RPMI7951 (cell line): Measurements from ENCODE around the gene NPC1L1. TPM values are rescaled to one million over a fixed set of nuclear protein-coding genes. Genes with fewer than 3 reads are reported as not detected.

ENCODE experiments used
- DNase-seq: peaks from one replicate; pipeline ENCODE4 v3.0.0-alpha.2; 2012; ENCODE audit warnings: low read depth
- total RNA-seq: library from RNA; depleted of rRNA; stranded (reverse); fragments of >200 nt; shearing (Covaris generic); gene quantifications from 2 replicates; pipeline ENCODE4 v1.2.3, GENCODE V29; 2014; rRNA removed

NPC1L1 gene, protein sequence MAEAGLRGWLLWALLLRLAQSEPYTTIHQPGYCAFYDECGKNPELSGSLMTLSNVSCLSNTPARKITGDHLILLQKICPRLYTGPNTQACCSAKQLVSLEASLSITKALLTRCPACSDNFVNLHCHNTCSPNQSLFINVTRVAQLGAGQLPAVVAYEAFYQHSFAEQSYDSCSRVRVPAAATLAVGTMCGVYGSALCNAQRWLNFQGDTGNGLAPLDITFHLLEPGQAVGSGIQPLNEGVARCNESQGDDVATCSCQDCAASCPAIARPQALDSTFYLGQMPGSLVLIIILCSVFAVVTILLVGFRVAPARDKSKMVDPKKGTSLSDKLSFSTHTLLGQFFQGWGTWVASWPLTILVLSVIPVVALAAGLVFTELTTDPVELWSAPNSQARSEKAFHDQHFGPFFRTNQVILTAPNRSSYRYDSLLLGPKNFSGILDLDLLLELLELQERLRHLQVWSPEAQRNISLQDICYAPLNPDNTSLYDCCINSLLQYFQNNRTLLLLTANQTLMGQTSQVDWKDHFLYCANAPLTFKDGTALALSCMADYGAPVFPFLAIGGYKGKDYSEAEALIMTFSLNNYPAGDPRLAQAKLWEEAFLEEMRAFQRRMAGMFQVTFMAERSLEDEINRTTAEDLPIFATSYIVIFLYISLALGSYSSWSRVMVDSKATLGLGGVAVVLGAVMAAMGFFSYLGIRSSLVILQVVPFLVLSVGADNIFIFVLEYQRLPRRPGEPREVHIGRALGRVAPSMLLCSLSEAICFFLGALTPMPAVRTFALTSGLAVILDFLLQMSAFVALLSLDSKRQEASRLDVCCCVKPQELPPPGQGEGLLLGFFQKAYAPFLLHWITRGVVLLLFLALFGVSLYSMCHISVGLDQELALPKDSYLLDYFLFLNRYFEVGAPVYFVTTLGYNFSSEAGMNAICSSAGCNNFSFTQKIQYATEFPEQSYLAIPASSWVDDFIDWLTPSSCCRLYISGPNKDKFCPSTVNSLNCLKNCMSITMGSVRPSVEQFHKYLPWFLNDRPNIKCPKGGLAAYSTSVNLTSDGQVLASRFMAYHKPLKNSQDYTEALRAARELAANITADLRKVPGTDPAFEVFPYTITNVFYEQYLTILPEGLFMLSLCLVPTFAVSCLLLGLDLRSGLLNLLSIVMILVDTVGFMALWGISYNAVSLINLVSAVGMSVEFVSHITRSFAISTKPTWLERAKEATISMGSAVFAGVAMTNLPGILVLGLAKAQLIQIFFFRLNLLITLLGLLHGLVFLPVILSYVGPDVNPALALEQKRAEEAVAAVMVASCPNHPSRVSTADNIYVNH (N-terminal part only)
- total RNA-seq = not detected in 2 replicates

DNA sequence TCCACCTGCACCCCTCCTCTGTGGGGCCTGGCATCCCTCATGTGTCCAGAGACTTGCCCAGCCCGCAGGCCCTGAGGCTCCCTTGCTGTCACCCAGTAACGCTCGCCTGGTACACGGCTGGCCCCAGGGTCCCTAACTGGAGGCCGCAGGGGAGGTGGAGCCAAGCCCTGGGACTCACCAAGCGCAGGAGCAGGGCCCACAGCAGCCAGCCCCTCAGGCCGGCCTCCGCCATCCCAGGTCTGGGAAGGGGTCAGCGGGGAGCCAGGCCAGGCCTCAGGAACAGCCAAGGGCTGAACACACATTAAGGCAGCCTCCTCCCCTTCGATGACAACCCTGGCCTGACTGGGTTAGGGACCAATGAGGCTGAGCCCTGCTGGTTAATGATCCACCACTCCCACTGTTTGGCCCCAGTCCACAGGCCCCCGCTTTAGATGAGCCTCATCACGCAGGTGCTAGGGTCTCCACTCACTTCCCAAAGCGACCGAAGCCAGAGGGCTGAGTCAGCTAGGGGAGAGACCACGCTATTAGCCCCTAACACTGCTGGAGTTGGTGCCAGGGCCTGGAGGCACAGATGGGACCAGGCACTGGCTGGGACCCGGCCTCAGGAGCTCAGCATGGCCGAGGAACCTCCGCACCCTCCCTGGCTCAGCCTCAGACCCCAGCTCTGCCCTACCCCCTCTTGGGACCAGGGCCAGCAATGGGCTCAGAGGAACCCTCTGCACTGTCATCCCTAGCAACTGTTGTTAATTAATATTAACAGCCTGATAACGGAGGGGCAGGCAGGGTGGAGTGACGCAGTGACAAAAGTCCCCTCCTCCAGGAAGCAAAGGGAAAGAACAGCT, at the start of gene NPC1L1:
Gene NPC1L1, minus strand, starts transcription at position 303 of the 842 bp plus-strand sequence. Its CDS starts 71 bp downstream, at position 232.
- no peak for DNase-seq

DNA sequence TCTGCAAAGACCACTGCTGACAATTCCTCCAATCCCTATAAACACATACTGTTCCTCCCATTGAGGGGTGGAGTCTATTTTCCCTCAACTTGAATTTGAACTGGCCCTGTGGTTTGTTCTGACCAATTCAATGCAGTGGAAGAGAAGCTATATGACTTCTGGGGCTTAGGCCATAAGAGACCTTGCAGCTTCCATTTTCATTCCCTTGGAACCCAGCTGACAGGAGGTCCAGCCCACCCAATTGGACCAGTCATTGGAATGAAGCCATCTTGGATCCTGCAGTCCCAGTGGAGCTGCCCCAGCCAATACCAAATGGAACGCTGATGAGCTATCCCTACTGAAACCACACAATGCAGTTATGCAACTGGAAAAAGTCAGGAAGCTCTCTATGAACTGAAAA, 49.8 kb upstream of the NPC1L1 start:
- DNase-seq = peak; percentile 46

DNA sequence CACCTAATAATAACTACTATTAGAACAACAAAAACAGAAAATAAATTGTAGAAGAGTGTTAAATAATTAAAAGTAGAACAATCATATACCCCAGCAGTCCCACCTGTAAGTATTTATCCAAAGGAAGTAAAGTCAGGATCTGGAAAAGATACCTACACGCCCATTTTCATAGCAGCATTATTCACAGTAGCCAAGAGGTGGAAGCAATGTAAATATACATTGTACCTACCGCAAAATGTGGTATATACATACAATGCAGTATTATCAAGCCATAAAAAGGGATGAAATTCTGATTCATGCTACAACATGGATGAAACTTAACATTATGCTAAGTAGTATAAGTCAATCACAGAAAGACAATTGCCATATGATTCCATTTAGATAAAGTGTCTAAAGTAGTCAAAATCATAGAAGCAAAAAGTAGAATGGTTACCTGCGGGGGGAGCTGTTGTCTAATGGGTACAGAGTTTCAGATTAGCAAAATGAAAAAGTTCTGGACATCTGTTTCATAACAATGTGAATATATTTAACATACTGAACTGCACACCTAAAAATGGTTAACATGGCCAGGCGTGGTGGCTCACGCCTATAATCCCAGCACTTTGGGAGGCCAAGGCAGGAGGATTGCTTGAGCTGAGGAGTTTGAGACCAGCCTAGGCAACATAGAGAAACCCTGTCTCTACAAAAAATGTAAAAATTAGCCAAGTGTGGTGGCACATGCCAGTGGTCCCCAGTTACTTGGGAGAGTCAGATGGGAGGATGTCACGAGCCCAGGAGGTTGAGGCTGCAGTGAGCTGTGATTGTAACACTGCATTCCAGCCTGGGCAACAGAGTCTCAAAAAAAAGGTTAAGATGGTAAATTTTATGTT, 46.9 kb upstream of the NPC1L1 start:
- peak; percentile 73 for DNase-seq

GRCh38 chr7:44583146-44583865, 42.2 kb upstream of the NPC1L1 start:
- DNase-seq = no peak

DNA sequence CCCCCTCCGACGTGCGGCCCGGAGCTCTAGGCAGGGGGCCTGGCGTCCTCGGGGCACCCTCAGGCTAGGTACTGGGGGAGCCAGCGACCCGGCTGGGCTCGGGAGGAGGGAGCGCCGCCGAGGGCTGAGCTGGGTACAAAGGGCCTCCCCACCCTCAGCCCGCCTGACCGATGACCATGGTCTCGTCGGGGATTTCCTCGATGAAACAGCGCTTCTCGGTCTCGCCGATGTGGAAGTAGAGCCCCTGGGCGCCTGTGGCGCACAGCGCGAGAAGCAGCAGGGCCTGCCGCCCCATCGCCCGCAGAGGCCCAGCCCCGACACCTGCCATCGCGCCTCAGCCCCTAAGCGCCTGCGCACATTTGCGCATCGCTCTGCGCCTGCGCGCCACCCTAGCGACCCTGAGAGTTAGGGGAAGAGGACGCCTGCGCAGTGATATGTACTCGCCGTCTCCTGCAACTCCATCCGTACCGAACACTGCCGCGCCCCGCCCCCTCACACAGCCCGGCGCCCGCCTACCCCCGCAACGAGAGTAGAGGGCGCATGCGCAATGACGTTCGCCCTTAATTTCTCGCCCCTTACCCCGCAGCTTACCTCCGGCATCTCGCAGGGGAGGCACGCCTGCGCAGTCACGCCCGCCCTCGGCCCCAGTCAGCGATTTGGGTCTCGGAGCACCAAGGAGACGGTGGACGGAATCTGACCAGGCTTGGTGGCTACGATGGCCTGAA, 40.9 kb upstream of the NPC1L1 start, which contains the start of gene TMED4:
Gene TMED4, minus strand, starts transcription at position 353 of the 725 bp plus-strand sequence. Its CDS starts 25 bp downstream, at position 328.
- peak; percentile 98 for DNase-seq

DNA sequence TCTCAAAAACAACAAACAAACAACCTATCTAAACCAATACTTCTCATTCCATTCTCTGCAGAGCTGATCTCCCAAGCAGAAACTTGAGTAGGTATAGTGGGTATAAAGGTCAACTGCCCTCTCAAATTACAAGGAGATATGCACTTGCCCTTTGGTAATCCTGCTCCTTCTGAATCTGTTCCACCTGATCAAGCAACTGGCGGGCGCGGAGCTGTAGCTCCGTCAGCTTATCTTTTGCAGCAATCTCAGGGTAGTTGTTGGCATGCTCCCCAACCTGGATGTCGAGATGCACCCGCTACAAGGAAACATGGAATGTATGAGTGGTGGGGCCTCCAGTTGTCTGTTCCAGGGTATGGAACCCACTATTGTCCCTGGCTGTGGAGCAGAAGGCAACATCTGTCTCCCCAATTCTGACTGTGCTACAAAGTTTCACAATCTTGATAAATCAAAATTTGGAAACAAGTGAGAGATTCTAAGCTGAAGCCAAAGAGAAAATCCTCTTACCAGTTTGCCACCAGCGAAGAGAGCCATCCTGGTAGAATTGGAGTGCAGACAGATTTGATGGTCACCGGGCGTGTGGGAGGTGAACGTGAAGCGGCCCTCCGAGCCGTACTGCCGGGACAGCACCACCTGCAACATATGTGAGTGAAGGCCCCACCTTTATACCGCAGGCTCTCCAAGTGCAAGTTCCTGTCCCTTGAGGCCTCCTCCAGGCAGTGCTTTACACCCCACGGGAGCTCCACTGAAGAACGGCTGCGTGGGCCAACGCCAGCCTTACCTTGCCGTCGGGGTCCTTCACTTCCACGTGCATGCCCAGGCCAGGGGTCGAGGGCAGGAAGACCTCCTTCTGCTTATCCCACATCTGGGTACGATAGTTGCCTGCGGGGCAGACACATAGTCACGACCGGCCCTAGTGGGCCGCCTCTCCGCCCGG, 40.1 kb upstream of the NPC1L1 start:
- DNase-seq = no peak

GRCh38 chr7:44576228-44576627, 35.1 kb upstream of the NPC1L1 start:
- no peak for DNase-seq

GRCh38 chr7:44575054-44575453, 33.9 kb upstream of the NPC1L1 start:
- no peak for DNase-seq

GRCh38 chr7:44574287-44574872, 33.2 kb upstream of the NPC1L1 start:
- no peak for DNase-seq

DNA sequence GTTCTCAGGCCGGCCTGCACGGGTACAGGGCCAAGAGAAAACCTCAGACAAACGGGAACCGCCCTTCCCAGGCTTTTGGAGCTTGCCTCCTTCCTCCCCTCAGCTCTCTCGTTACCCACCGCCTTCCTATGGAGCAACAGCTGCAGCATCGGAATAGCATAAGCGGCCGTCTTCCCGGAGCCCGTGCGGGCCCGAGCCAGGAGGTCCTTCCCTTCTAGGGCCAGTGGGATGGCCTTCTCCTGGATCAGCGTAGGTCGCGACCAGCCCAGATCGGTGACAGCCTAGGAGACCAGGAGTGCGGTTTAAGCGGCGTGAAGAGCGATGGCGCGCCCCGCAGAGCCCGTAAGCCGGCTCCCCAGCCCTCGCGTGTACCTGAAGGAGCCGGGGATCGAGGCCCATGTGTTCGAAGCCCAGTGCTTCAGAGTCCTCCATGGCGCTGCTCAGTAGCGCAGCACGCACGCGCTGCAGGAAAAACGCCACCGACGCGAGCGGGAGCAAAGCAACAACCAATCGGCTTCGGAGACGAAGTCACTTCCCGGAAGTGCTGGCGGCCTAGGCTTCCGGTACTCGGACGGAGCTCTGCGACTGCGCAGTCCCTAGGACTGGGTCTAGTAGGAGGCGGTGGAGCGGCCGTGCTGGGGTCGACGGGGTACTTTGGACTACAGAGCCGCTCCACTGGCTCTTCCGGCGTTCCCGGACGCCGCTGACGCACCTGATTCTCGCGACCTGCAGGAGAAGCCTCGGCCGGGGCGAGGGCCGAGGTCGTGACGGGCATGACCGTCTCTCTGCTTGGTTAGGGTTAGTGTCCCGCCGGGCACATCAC, 32.5 kb upstream of the NPC1L1 start, which contains the start of gene DDX56:
Gene DDX56, minus strand, starts transcription at position 445 of the 823 bp plus-strand sequence. Its CDS starts 13 bp downstream, at position 432.
- peak; percentile 96 for DNase-seq

GRCh38 chr7:44572771-44573170, 31.6 kb upstream of the NPC1L1 start:
- no peak for DNase-seq

- DNase-seq = no peak
Observed at GRCh38 chr7:44569959-44570358, 28.8 kb upstream of the NPC1L1 start.

- DNase-seq = no peak
Observed at GRCh38 chr7:44568771-44569560, 27.8 kb upstream of the NPC1L1 start.

DNA sequence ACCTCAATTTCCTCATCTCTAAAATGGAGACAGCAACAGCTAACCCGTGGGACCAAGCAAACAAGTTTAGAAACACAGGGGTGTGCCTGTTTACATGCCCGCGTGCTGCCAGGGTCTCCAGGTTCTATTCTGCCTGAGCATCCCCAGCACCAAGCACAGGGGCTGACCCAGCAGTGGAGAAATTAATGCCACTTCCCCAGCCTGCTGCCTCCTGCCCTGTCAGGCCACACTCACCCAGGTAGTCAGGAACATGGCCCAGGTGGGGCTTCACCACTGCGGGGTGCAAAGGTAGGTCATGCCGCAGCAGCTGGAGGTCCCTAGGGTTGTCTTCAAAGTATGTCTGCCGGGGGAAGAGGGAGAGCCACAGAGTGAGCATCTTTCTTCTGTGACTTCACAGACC, 26.8 kb upstream of the NPC1L1 start:
- no peak for DNase-seq

- DNase-seq = no peak
Observed at GRCh38 chr7:44566680-44567079, 25.6 kb upstream of the NPC1L1 start.
